Caco-2 (cell line): ENCODE data around the gene RAP1GAP2. TPM values are rescaled to one million over a fixed set of nuclear protein-coding genes. Genes with fewer than 3 reads are reported as not detected.

Experiments
- BruUV-seq: library from RNA; stranded (reverse); fragments of 400-500 nt; replicated peaks from 2 replicates; lab custom pipeline; 2021; lab: Mats Ljungman, UMichigan
- CTCF ChIA-PET: fragments of 300-600 bp; sonication (Branson Sonifier 250); formaldehyde crosslinking; loops from one replicate; lab custom pipeline; 2022; ENCODE audit warnings: antibody characterized with exemption; lab: Charles Lee
- POLR2A ChIA-PET: fragments of 300-600 bp; sonication (Branson Sonifier 250); formaldehyde crosslinking; loops from one replicate; lab custom pipeline; 2022; ENCODE audit warnings: antibody characterized with exemption; lab: Charles Lee
- DNase-seq, 2 experiments: peaks; one replicate each; pipeline versions ENCODE4 v3.0.0 to v3.0.0-alpha.2; 2020 to 2022
- H3K27me3 ChIP-seq: replicated peaks from 2 replicates; pipeline ENCODE4 v1.6.0; 2011; ENCODE audit warnings: low read length; ENCODE audit not compliant: control insufficient read depth, insufficient read depth
- H3K36me3 ChIP-seq: 2 replicates; pipeline ENCODE4 v1.5.1; 2011; ENCODE audit warnings: low read length; ENCODE audit not compliant: control insufficient read depth, insufficient read depth
- H3K4me1 ChIP-seq: fragments of 250-450 bp; sonication (Bioruptor Pico); 2 replicates; pipeline ENCODE4 v1.5.1; 2020; ENCODE audit warnings: mild to moderate bottlenecking
- H3K4me3 ChIP-seq: 2 replicates; pipeline ENCODE4 v1.5.1; 2011; ENCODE audit warnings: low read depth, mild to moderate bottlenecking, control low read depth, low read length
- H3K9me3 ChIP-seq: fragments of 250-450 bp; sonication (Bioruptor Pico); 2 replicates; pipeline ENCODE4 v1.5.1; 2020; ENCODE audit warnings: mild to moderate bottlenecking, moderate library complexity
- H3K27ac Mint-ChIP-seq: one replicate; pipeline ENCODE4 v1.8.0; 2022; ENCODE audit warnings: mixed read lengths; ENCODE audit not compliant: unreplicated experiment
- H3K27me3 Mint-ChIP-seq: one replicate; pipeline ENCODE4 v1.8.0; 2022; ENCODE audit warnings: mixed read lengths; ENCODE audit not compliant: insufficient read depth, unreplicated experiment
- H3K36me3 Mint-ChIP-seq: one replicate; pipeline ENCODE4 v1.8.0; 2022; ENCODE audit warnings: mild to moderate bottlenecking, mixed read lengths; ENCODE audit not compliant: insufficient read depth, unreplicated experiment
- H3K4me1 Mint-ChIP-seq: one replicate; pipeline ENCODE4 v1.8.0; 2022; ENCODE audit warnings: low read depth, mixed read lengths; ENCODE audit not compliant: unreplicated experiment
- H3K4me3 Mint-ChIP-seq: one replicate; pipeline ENCODE4 v1.8.0; 2022; ENCODE audit warnings: mild to moderate bottlenecking, moderate library complexity, mixed read lengths; ENCODE audit not compliant: unreplicated experiment
- H3K9me3 Mint-ChIP-seq: one replicate; pipeline ENCODE4 v1.8.0; 2022; ENCODE audit warnings: mixed read lengths; ENCODE audit not compliant: unreplicated experiment
- CTCF ChIP-seq, 2 experiments: fragments of 200-600 bp in 1 of 2; IDR thresholded peaks; 1 replicate in 1 of 2; 2 replicates in 1 of 2; pipeline versions ENCODE4 v1.5.1 to v1.8.0; 2011 to 2022; ENCODE audit warnings: antibody characterized with exemption in 1 of 2, control low read depth in 1 of 2, inconsistent platforms in 1 of 2, low read depth in 1 of 2, low read length in 1 of 2, mild to moderate bottlenecking in 1 of 2, moderate library complexity in 1 of 2; ENCODE audit not compliant: insufficient read depth in 1 of 2, severe bottlenecking in 1 of 2, unreplicated experiment in 1 of 2
- intact Hi-C: fragments of 100-400 bp; cut with micrococcal nuclease; formaldehyde crosslinking; loops from one replicate; pipeline ENCODE4 v1.10.0; 2022; ENCODE audit not compliant: unreplicated experiment
- total RNA-seq: library from RNA; stranded (reverse); gene quantifications from 2 replicates; pipeline ENCODE4 v1.2.3, GENCODE V29; 2022

Gene RAP1GAP2
- total RNA-seq, 1 experiment from 2014 or later: 45.3 TPM

- Histone ChIP-seq H3K36me3 (no peaks in the 10 kb centered on the region), H3K4me3 (peak overlapping the region; percentile 48), H3K9me3 (no peaks in the 10 kb centered on the region), H3K27me3 (no peaks in the 10 kb centered on the region; the same call in 1 of the 2 replicates), H3K4me1 (peaks cover 5% of the 10 kb centered on the region; the same call in 1 of the 2 replicates)
- Mint-ChIP-seq H3K36me3 (no peaks in the 10 kb centered on the region), H3K4me1 (no peaks in the 10 kb centered on the region), H3K27ac (no peak overlapping the region), H3K4me3 (peak overlapping the region; percentile 78), H3K9me3 (no peaks in the 10 kb centered on the region), H3K27me3 (peaks cover 12% of the 10 kb centered on the region)
- peak; percentile 44 to 55 for DNase-seq
- intact Hi-C loops: no loop called here
- BruUV-seq: no TSS peak
- no peak for TF ChIP-seq CTCF (IDR thresholded peaks at IDR 0.05; ENCODE audit: insufficient read depth in 1 of 2, low read depth in 1 of 2, low read length in 1 of 2, severe bottlenecking in 1 of 2, unreplicated experiment in 1 of 2)
- ChIA-PET POLR2A (no interaction called here), CTCF (interaction anchor here (1.2 kb wide), 1 partner anchor 30 kb away, joined by 3 read pairs; no protein-coding TSS in a partner anchor)
Observed at GRCh38 chr17:2755891-2756724, 40.1 kb upstream of the RAP1GAP2 start.

- Mint-ChIP-seq H3K27ac (no peak overlapping the region), H3K27me3 (peaks cover 17% of the 10 kb centered on the region), H3K9me3 (no peaks in the 10 kb centered on the region), H3K4me3 (no peak overlapping the region), H3K36me3 (no peaks in the 10 kb centered on the region), H3K4me1 (no peaks in the 10 kb centered on the region)
- intact Hi-C loops: no loop called here
- no TSS peak for BruUV-seq
- ChIA-PET POLR2A (interaction anchor here (0.6 kb wide), 1 partner anchor 9 kb away, joined by 3 read pairs; no protein-coding TSS in a partner anchor), CTCF (no interaction called here)
- no peak for TF ChIP-seq CTCF (IDR thresholded peaks at IDR 0.05; ENCODE audit: insufficient read depth in 1 of 2, low read depth in 1 of 2, low read length in 1 of 2, severe bottlenecking in 1 of 2, unreplicated experiment in 1 of 2)
- DNase-seq: no peak
- no peak overlapping the region for H3K4me3 ChIP-seq
- H3K4me1 ChIP-seq: peaks cover 5% of the 10 kb centered on the region; the same call in 1 of the 2 replicates
- H3K36me3 ChIP-seq: no peaks in the 10 kb centered on the region
- no peaks in the 10 kb centered on the region; the same call in 1 of the 2 replicates for H3K27me3 ChIP-seq
- H3K9me3 ChIP-seq: no peaks in the 10 kb centered on the region
Observed at GRCh38 chr17:2758870-2759269, 37.4 kb upstream of the RAP1GAP2 start.

- no peaks in the 10 kb centered on the region for H3K9me3 Mint-ChIP-seq
- Histone ChIP-seq H3K9me3 (no peaks in the 10 kb centered on the region), H3K4me3 (no peak overlapping the region), H3K36me3 (no peaks in the 10 kb centered on the region), H3K4me1 (no peaks in the 10 kb centered on the region), H3K27me3 (no peaks in the 10 kb centered on the region)
- no peak overlapping the region for H3K27ac Mint-ChIP-seq
- peaks cover 5% of the 10 kb centered on the region for H3K27me3 Mint-ChIP-seq
- intact Hi-C loops: no loop called here
- H3K4me1 Mint-ChIP-seq: no peaks in the 10 kb centered on the region
- POLR2A ChIA-PET: no interaction called here
- DNase-seq: no peak
- no TSS peak for BruUV-seq
- no peak overlapping the region for H3K4me3 Mint-ChIP-seq
- CTCF ChIA-PET: interaction anchor here (0.7 to 1.3 kb wide), 2 partner anchors 16 to 243 kb away, joined by 5 to 6 read pairs; no protein-coding TSS in a partner anchor
- no peak for TF ChIP-seq CTCF (IDR thresholded peaks at IDR 0.05; ENCODE audit: insufficient read depth in 1 of 2, low read depth in 1 of 2, low read length in 1 of 2, severe bottlenecking in 1 of 2, unreplicated experiment in 1 of 2)
- no peaks in the 10 kb centered on the region for H3K36me3 Mint-ChIP-seq
Observed at GRCh38 chr17:2770129-2770528, 26.1 kb upstream of the RAP1GAP2 start.
